Sigmoid colon (tissue), 4 donors: Measurements from ENCODE around the gene EPG5.

Experiments
- POLR2A ChIP-seq, 2 donors: fragments of 450-650 bp; IDR thresholded peaks; one replicate each; pipeline ENCODE4 v1.6.1; 2016; ENCODE audit warnings: antibody characterized with exemption in 2 of 2, mild to moderate bottlenecking in 2 of 2, moderate library complexity in 2 of 2
- POLR2AphosphoS5 ChIP-seq, 4 donors: sonication (generic); formaldehyde crosslinking; IDR thresholded peaks; one replicate each; pipeline ENCODE4 v1.6.1; 2017; ENCODE audit warnings: antibody characterized with exemption in 4 of 4
- TF ChIP-seq, protein P1 (sequence below), 4 experiments: fragments of 450-650 bp in 3 of 4; fragments of 200-600 bp in 1 of 4; IDR thresholded peaks; one replicate each; pipeline ENCODE4 v1.5.1; 2016 to 2019; ENCODE audit warnings: antibody characterized with exemption in 4 of 4, mild to moderate bottlenecking in 3 of 4, moderate library complexity in 2 of 4

GRCh38 chr18:45870419-45870818 lies 96.7 kb downstream of the EPG5 start:
- no peak for TF ChIP-seq POLR2A (IDR thresholded peaks at IDR 0.05)
- TF ChIP-seq, protein P1, sequence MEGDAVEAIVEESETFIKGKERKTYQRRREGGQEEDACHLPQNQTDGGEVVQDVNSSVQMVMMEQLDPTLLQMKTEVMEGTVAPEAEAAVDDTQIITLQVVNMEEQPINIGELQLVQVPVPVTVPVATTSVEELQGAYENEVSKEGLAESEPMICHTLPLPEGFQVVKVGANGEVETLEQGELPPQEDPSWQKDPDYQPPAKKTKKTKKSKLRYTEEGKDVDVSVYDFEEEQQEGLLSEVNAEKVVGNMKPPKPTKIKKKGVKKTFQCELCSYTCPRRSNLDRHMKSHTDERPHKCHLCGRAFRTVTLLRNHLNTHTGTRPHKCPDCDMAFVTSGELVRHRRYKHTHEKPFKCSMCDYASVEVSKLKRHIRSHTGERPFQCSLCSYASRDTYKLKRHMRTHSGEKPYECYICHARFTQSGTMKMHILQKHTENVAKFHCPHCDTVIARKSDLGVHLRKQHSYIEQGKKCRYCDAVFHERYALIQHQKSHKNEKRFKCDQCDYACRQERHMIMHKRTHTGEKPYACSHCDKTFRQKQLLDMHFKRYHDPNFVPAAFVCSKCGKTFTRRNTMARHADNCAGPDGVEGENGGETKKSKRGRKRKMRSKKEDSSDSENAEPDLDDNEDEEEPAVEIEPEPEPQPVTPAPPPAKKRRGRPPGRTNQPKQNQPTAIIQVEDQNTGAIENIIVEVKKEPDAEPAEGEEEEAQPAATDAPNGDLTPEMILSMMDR (IDR thresholded peaks at IDR 0.05) = no peak
- TF ChIP-seq POLR2AphosphoS5 (IDR thresholded peaks at IDR 0.05) = no peak
